Gastroesophageal sphincter (tissue), 4 donors: ENCODE measurements around the gene SETD5. TPM values are rescaled to one million over a fixed set of nuclear protein-coding genes. Genes with fewer than 3 reads are reported as not detected.

ENCODE experiments used
- ATAC-seq: fragments of 150-250 bp; one replicate; pipeline ENCODE4 v1.9.1; 2016; ENCODE audit warnings: mild to moderate bottlenecking, moderate library complexity
- H3K27ac ChIP-seq, 4 donors: fragments of 200-600 bp; sonication (generic) in 3 of 4; 1 replicate in 3 of 4; 2 replicates in 1 of 4; pipeline ENCODE4 v1.5.1; 2016 to 2019
- H3K27me3 ChIP-seq: fragments of 200-600 bp; sonication (generic); one replicate; pipeline ENCODE4 v1.5.1; 2019
- H3K36me3 ChIP-seq, 2 donors: fragments of 200-600 bp; sonication (generic); one replicate each; pipeline ENCODE4 v1.5.1; 2019; ENCODE audit warnings: control low read depth in 1 of 2
- H3K4me1 ChIP-seq, 3 donors: fragments of 200-600 bp; sonication (generic); 1 replicate in 2 of 3; 2 replicates in 1 of 3; pipeline ENCODE4 v1.5.1; 2016 to 2019; ENCODE audit warnings: control low read depth in 2 of 3
- H3K4me3 ChIP-seq, 2 donors: fragments of 200-600 bp; sonication (generic); one replicate each; pipeline ENCODE4 v1.5.1; 2019; ENCODE audit warnings: mild to moderate bottlenecking in 1 of 2, moderate library complexity in 1 of 2
- H3K9me3 ChIP-seq, 3 donors: fragments of 200-600 bp; sonication (generic); one replicate each; pipeline ENCODE4 v1.5.1; 2017 to 2019; ENCODE audit warnings: control low read depth in 2 of 3
- CTCF ChIP-seq, 4 experiments: fragments of 200-600 bp in 2 of 4; fragments of 450-650 bp in 2 of 4; sonication (generic) in 1 of 4; IDR thresholded peaks; one replicate each; pipeline ENCODE4 v1.5.1; 2017 to 2019; ENCODE audit warnings: antibody characterized with exemption in 4 of 4, mild to moderate bottlenecking in 2 of 4, moderate library complexity in 2 of 4
- EP300 ChIP-seq: sonication (generic); formaldehyde crosslinking; IDR thresholded peaks from one replicate; pipeline ENCODE4 v1.6.1; 2017; ENCODE audit warnings: antibody characterized with exemption, mild to moderate bottlenecking
- POLR2A ChIP-seq, 2 donors: fragments of 450-650 bp; IDR thresholded peaks; one replicate each; pipeline ENCODE4 v1.6.1; 2017; ENCODE audit warnings: antibody characterized with exemption in 2 of 2, mild to moderate bottlenecking in 2 of 2, moderate library complexity in 1 of 2
- POLR2AphosphoS5 ChIP-seq: sonication (generic); formaldehyde crosslinking; IDR thresholded peaks from one replicate; pipeline ENCODE4 v1.6.1; 2017; ENCODE audit warnings: antibody characterized with exemption
- WGBS, 2 donors: methylation state at CpG; one replicate each; pipeline ENCODE4 v1.1.5; 2018; ENCODE audit warnings: low coverage in 1 of 2; 5-methylcytosine and 5-hydroxymethylcytosine counted together
- total RNA-seq, 4 donors: library from RNA; depleted of rRNA; stranded (reverse); fragments of >200 nt; gene quantifications; one replicate each; pipeline ENCODE4 v1.1.0, GENCODE V29; 2016

Gene SETD5
- total RNA-seq, 4 donors from 2014 or later = 51.5 to 95.3 (median 76.8) TPM

- WGBS, 2 donors = 89 to 93% methylated on average over 2 of the region's 2 CpGs
- no peak for TF ChIP-seq POLR2AphosphoS5
- TF ChIP-seq POLR2A (IDR thresholded peaks at IDR 0.05) = no peak
- TF ChIP-seq CTCF (IDR thresholded peaks at IDR 0.05) = no peak
- TF ChIP-seq EP300 = no peak
- H3K27me3 ChIP-seq = no peaks in the 10 kb centered on the region
- H3K36me3 ChIP-seq = no peaks in the 10 kb centered on the region
- no peak for ATAC-seq
- peaks cover 21 to 97% (median 32%) of the 10 kb centered on the region in 3 donors for H3K4me1 ChIP-seq
- no peak overlapping the region for H3K4me3 ChIP-seq
- no peaks in the 10 kb centered on the region for H3K9me3 ChIP-seq
- peak overlapping the region in 2 of 4 donors; percentile 20 to 39 for H3K27ac ChIP-seq
Observed at GRCh38 chr3:9420850-9421549, 23.6 kb downstream of the SETD5 start.

- 0 to 7% methylated on average over 2 to 5 of the region's 5 CpGs for WGBS, 2 donors
- H3K4me1 ChIP-seq = peaks cover 18 to 97% (median 30%) of the 10 kb centered on the region in 3 donors
Observed at GRCh38 chr3:9422712-9423424, 25.5 kb downstream of the SETD5 start.

GRCh38 chr3:9428411-9428810, 31.0 kb downstream of the SETD5 start:
- Histone ChIP-seq H3K4me1 (peaks cover 7 to 41% (median 8%) of the 10 kb centered on the region in 3 donors), H3K36me3 (peaks cover 26 to 63% of the 10 kb centered on the region in 2 donors), H3K27ac (peak overlapping the region in 1 of 4 donors; percentile 3), H3K4me3 (no peak overlapping the region), H3K9me3 (no peaks in the 10 kb centered on the region), H3K27me3 (no peaks in the 10 kb centered on the region)
- TF ChIP-seq CTCF (IDR thresholded peaks at IDR 0.05) (no peak), POLR2A (IDR thresholded peaks at IDR 0.05) (no peak), EP300 (no peak), POLR2AphosphoS5 (no peak)
- no peak for ATAC-seq

More at GRCh38 chr3:9422712-9423424, 25.5 kb downstream of the SETD5 start:
- Histone ChIP-seq H3K9me3 (no peaks in the 10 kb centered on the region), H3K36me3 (peaks cover 0 to 14% of the 10 kb centered on the region in 2 donors), H3K27me3 (no peaks in the 10 kb centered on the region), H3K27ac (peak overlapping the region; percentile 64 to 88 (median 84)), H3K4me3 (peak overlapping the region in 1 of 2 donors; percentile 1)
- peak; percentile 86 for TF ChIP-seq POLR2AphosphoS5
- no peak for TF ChIP-seq EP300
- peak; percentile 52 to 72 (median 62) for TF ChIP-seq CTCF (IDR thresholded peaks at IDR 0.05)
- peak; percentile 97 for ATAC-seq

GRCh38 chr3:9430733-9431132, 33.3 kb downstream of the SETD5 start:
- ATAC-seq = no peak
- no peaks in the 10 kb centered on the region for H3K9me3 ChIP-seq
- H3K4me3 ChIP-seq = no peak overlapping the region
- WGBS, 2 donors = 92 to 95% methylated on average over 3 of the region's 3 CpGs
- no peak overlapping the region for H3K27ac ChIP-seq
- TF ChIP-seq EP300 = no peak
- TF ChIP-seq POLR2AphosphoS5 = no peak
- TF ChIP-seq CTCF (IDR thresholded peaks at IDR 0.05) = no peak
- TF ChIP-seq POLR2A (IDR thresholded peaks at IDR 0.05) = no peak
- H3K27me3 ChIP-seq = no peaks in the 10 kb centered on the region
- H3K4me1 ChIP-seq = peaks cover 0 to 18% (median 0%) of the 10 kb centered on the region in 3 donors
- H3K36me3 ChIP-seq = peaks cover 33 to 86% of the 10 kb centered on the region in 2 donors
